GM21723 (cell line): Measurements from ENCODE around the gene EIF4G1.

ENCODE experiments used
- ATAC-seq: cut with Tn5 transposase; IDR thresholded peaks from one replicate; pipeline ENCODE4 v1.9.1; 2021; ENCODE audit warnings: mild to moderate bottlenecking, moderate library complexity; ENCODE audit not compliant: unreplicated experiment

Gene EIF4G1

GRCh38 chr3:184381261-184382224, 67.1 kb downstream of the EIF4G1 start:
- ATAC-seq = no peak

GRCh38 chr3:184382326-184383032, 68.1 kb downstream of the EIF4G1 start:
- no peak for ATAC-seq

- ATAC-seq = no peak
Observed at GRCh38 chr3:184383033-184383740, 68.8 kb downstream of the EIF4G1 start.

- no peak for ATAC-seq
Observed at GRCh38 chr3:184384342-184384741, 69.9 kb downstream of the EIF4G1 start.
